K562 (cell line): ENCODE measurements around the gene CARM1. TPM values are rescaled to one million over a fixed set of nuclear protein-coding genes. Genes with fewer than 3 reads are reported as not detected.

ENCODE experiments used
- CAMTA2 ChIP-seq: fragments of 250-450 bp; sonication (Bioruptor Pico); conservative IDR thresholded peaks from 2 replicates; pipeline ENCODE4 v1.5.1; 2022
- CEBPG ChIP-seq, 3 experiments: fragments of 200-800 bp in 1 of 3; sonication (Bioruptor generic) in 1 of 3; sonication (generic) in 1 of 3; formaldehyde crosslinking in 1 of 3; IDR thresholded peaks in 2 of 3; conservative IDR thresholded peaks in 1 of 3; 2 replicates each; pipeline versions ENCODE4 v1.6.1 to v1.8.0; 2016 to 2022; ENCODE audit warnings: missing compliant biosample characterization in 2 of 3, missing genetic modification characterization in 2 of 3, mild to moderate bottlenecking in 1 of 3, missing genetic modification reagents in 1 of 3
- FOXJ2 ChIP-seq: fragments of 200-800 bp; sonication (Bioruptor generic); IDR thresholded peaks from 2 replicates; pipeline ENCODE4 v1.6.1; 2016; ENCODE audit warnings: missing genetic modification characterization, missing compliant biosample characterization
- GATAD2B ChIP-seq: fragments of 450-650 bp; IDR thresholded peaks from 2 replicates; pipeline ENCODE4 v1.6.1; 2017; ENCODE audit warnings: mild to moderate bottlenecking, borderline replicate concordance
- HMGN3 ChIP-seq: IDR thresholded peaks from 2 replicates; pipeline ENCODE4 v1.6.1; 2011; ENCODE audit warnings: borderline replicate concordance, low read depth, mild to moderate bottlenecking, mixed read lengths, low read length; ENCODE audit not compliant: insufficient read length; ENCODE audit errors: extremely low read depth
- KDM2B ChIP-seq: fragments of 250-450 bp; sonication (Bioruptor Pico); IDR thresholded peaks from 2 replicates; pipeline ENCODE4 v1.8.0; 2021; ENCODE audit warnings: mild to moderate bottlenecking, moderate library complexity
- MAFK ChIP-seq: IDR thresholded peaks from 2 replicates; pipeline ENCODE4 v1.6.1; 2011; ENCODE audit warnings: low read length, improper control_type of control experiment
- NBN ChIP-seq: fragments of 450-650 bp; IDR thresholded peaks from 2 replicates; pipeline ENCODE4 v1.6.1; 2016; ENCODE audit warnings: low read depth, mild to moderate bottlenecking
- RFX7 ChIP-seq: fragments of 250-450 bp; sonication (Bioruptor Pico); IDR thresholded peaks from 2 replicates; pipeline ENCODE4 v1.5.1; 2021; ENCODE audit warnings: mild to moderate bottlenecking
- SMAD4 ChIP-seq: fragments of 250-450 bp; sonication (Bioruptor Pico); conservative IDR thresholded peaks from 2 replicates; pipeline ENCODE4 v1.8.0; 2021; ENCODE audit warnings: inconsistent platforms, mild to moderate bottlenecking, moderate library complexity
- SREBF1 ChIP-seq: fragments of 150-350 bp; IDR thresholded peaks from 2 replicates; pipeline ENCODE4 v1.6.1; 2014; ENCODE audit warnings: antibody characterized with exemption, low read depth, low read length, borderline replicate concordance
- ZFP36 ChIP-seq: fragments of 150-350 bp; IDR thresholded peaks from 2 replicates; pipeline ENCODE4 v1.6.1; 2018; ENCODE audit warnings: low read length, low read depth; ENCODE audit not compliant: partially characterized antibody
- ZNF184 ChIP-seq: sonication (generic); formaldehyde crosslinking; IDR thresholded peaks from 2 replicates; pipeline ENCODE4 v1.5.0; 2020; ENCODE audit warnings: missing genetic modification reagents
- ZNF354B ChIP-seq: fragments of 250-450 bp; sonication (Bioruptor Pico); IDR thresholded peaks from 2 replicates; pipeline ENCODE4 v1.4.0; 2020
- ZNF431 ChIP-seq: sonication (generic); formaldehyde crosslinking; IDR thresholded peaks from 2 replicates; pipeline ENCODE4 v1.8.0; 2022; ENCODE audit warnings: mild to moderate bottlenecking, missing genetic modification reagents
- ZSCAN32 ChIP-seq: fragments of 450-650 bp; formaldehyde crosslinking; IDR thresholded peaks from 2 replicates; pipeline ENCODE4 v1.4.0; 2020; ENCODE audit warnings: mild to moderate bottlenecking, moderate library complexity
- polyA plus RNA-seq, 8 experiments: library from polyadenylated mRNA; depleted of rRNA in 4 of 8; stranded (reverse) in 5 of 8; unstranded in 3 of 8; fragments of >200 nt; fragmentation: Nextera tagmentation in 2 of 8; fragmentation: Illumina TruSeq in 1 of 8; extraction: Ambion mirVana in 2 of 8; extraction: Trizol in 1 of 8; gene quantifications; 2 replicates each; pipeline versions ENCODE4 v1.2.1 to v1.2.3, GENCODE V29; 2011 to 2014; ENCODE audit warnings: inconsistent platforms in 1 of 8, missing spikeins in 1 of 8
- total RNA-seq, 7 experiments: library from RNA; depleted of rRNA in 6 of 7; stranded (reverse); fragments of >200 nt in 6 of 7; fragmentation: Illumina TruSeq in 2 of 7; extraction: Trizol in 2 of 7; gene quantifications; 2 replicates each; pipeline versions ENCODE4 v1.2.1 to v1.2.3, GENCODE V29; 2011 to 2021; ENCODE audit warnings: low replicate concordance in 1 of 7
- TF ChIP-seq, protein P1 (sequence below): fragments of 250-450 bp; sonication (Bioruptor Pico); IDR thresholded peaks from 2 replicates; pipeline ENCODE4 v1.4.0; 2020
- TF ChIP-seq, protein P2 (sequence below): fragments of 450-650 bp; IDR thresholded peaks from 2 replicates; pipeline ENCODE4 v1.7.1; 2018; ENCODE audit warnings: mild to moderate bottlenecking, low read depth; ENCODE audit not compliant: partially characterized antibody
- TF ChIP-seq, protein P3 (sequence below): fragments of 250-450 bp; sonication (Bioruptor Pico); IDR thresholded peaks from 2 replicates; pipeline ENCODE4 v1.5.0; 2021; ENCODE audit warnings: mild to moderate bottlenecking, borderline replicate concordance
- TF ChIP-seq, protein P4 (sequence below): sonication (generic); formaldehyde crosslinking; IDR thresholded peaks from 2 replicates; pipeline ENCODE4 v1.8.0; 2022; ENCODE audit warnings: mild to moderate bottlenecking, missing genetic modification reagents

CARM1 gene
- total and polyA plus RNA-seq, 9 of the 15 experiments (the other 6 are each of a cell fraction or from before 2014, with no cell fraction given), result 0.36 to 86.0 (median 29.7) TPM

DNA sequence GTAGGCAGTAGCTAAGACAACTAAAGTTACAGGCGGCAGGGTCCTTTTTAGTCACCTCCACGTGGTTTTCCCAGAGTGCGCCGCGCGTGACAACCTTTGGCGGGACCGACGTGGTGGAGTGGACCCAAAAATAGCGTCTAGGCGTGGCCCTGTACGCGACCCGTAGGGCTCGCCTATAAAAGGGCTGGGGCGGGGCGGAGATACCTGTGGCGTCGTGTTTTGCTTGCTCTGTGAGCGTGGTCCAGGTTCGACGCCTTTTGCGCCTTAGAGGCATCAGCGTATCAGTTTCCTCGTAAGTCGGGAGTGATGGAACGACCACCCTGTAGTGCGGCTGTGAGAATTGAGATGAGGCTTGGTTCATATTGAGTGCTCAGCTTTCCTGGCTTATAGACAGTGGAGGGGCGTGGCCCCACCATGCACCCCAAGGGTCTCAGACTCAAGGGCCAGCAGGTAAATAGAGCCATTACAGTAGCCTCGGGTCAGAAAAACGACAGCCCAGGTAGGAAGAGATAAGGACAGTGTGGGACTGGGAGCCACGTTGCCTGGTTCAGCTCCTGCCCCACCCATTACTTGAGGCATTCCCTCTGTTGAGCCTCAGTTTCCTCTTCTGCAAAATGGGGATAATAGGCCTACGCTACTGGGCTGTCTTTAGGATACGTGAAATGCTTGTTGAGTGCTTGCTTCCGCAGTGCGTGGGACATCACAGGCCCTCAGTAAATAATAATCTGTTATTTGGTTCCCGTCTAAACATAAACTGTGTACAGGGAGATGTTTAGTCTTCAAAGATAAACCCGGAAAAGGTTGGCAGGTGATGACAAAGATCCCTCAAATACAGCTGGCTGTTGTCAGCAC, 34.6 kb upstream of the CARM1 start (continued):
- TF ChIP-seq ZNF184, result no peak
- TF ChIP-seq ZNF431, result peak; percentile 93
- TF ChIP-seq, protein P1, sequence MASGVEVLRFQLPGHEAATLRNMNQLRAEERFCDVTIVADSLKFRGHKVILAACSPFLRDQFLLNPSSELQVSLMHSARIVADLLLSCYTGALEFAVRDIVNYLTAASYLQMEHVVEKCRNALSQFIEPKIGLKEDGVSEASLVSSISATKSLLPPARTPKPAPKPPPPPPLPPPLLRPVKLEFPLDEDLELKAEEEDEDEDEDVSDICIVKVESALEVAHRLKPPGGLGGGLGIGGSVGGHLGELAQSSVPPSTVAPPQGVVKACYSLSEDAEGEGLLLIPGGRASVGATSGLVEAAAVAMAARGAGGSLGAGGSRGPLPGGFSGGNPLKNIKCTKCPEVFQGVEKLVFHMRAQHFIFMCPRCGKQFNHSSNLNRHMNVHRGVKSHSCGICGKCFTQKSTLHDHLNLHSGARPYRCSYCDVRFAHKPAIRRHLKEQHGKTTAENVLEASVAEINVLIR (CRISPR knock-in tag), result peak; percentile 73
- no peak for TF ChIP-seq HMGN3
- TF ChIP-seq NBN, result peak; percentile 92
- TF ChIP-seq, protein P2, sequence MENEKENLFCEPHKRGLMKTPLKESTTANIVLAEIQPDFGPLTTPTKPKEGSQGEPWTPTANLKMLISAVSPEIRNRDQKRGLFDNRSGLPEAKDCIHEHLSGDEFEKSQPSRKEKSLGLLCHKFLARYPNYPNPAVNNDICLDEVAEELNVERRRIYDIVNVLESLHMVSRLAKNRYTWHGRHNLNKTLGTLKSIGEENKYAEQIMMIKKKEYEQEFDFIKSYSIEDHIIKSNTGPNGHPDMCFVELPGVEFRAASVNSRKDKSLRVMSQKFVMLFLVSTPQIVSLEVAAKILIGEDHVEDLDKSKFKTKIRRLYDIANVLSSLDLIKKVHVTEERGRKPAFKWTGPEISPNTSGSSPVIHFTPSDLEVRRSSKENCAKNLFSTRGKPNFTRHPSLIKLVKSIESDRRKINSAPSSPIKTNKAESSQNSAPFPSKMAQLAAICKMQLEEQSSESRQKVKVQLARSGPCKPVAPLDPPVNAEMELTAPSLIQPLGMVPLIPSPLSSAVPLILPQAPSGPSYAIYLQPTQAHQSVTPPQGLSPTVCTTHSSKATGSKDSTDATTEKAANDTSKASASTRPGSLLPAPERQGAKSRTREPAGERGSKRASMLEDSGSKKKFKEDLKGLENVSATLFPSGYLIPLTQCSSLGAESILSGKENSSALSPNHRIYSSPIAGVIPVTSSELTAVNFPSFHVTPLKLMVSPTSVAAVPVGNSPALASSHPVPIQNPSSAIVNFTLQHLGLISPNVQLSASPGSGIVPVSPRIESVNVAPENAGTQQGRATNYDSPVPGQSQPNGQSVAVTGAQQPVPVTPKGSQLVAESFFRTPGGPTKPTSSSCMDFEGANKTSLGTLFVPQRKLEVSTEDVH, result peak; percentile 93
- TF ChIP-seq FOXJ2 (tag), result peak; percentile 90
- TF ChIP-seq, protein P3, sequence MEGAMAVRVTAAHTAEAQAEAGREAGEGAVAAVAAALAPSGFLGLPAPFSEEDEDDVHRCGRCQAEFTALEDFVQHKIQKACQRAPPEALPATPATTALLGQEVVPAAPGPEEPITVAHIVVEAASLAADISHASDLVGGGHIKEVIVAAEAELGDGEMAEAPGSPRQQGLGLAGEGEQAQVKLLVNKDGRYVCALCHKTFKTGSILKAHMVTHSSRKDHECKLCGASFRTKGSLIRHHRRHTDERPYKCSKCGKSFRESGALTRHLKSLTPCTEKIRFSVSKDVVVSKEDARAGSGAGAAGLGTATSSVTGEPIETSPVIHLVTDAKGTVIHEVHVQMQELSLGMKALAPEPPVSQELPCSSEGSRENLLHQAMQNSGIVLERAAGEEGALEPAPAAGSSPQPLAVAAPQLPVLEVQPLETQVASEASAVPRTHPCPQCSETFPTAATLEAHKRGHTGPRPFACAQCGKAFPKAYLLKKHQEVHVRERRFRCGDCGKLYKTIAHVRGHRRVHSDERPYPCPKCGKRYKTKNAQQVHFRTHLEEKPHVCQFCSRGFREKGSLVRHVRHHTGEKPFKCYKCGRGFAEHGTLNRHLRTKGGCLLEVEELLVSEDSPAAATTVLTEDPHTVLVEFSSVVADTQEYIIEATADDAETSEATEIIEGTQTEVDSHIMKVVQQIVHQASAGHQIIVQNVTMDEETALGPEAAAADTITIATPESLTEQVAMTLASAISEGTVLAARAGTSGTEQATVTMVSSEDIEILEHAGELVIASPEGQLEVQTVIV, result no peak
- 0 out of 2 replicates have a peak, but pooled peaks have one; percentile 0 for TF ChIP-seq ZSCAN32 (CRISPR knock-in tag)
- no peak for TF ChIP-seq KDM2B (CRISPR knock-in tag)
- no peak for TF ChIP-seq GATAD2B
- TF ChIP-seq SMAD4 (CRISPR knock-in tag), result peak; percentile 94
- no peak for TF ChIP-seq CAMTA2 (CRISPR knock-in tag)
- TF ChIP-seq ZFP36, result no peak
- TF ChIP-seq RFX7 (CRISPR knock-in tag), result no peak
- no peak for TF ChIP-seq SREBF1
- peak; percentile 12 for TF ChIP-seq MAFK
- peak; percentile 53; the same call in 1 of the 2 replicates for TF ChIP-seq ZNF354B (CRISPR knock-in tag)
- TF ChIP-seq, protein P4, sequence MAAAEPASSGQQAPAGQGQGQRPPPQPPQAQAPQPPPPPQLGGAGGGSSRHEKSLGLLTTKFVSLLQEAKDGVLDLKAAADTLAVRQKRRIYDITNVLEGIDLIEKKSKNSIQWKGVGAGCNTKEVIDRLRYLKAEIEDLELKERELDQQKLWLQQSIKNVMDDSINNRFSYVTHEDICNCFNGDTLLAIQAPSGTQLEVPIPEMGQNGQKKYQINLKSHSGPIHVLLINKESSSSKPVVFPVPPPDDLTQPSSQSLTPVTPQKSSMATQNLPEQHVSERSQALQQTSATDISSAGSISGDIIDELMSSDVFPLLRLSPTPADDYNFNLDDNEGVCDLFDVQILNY (CRISPR knock-in tag), result peak; percentile 99
- TF ChIP-seq CEBPG (CRISPR knock-in tag; IDR thresholded peaks at IDR 0.05), result peak; percentile 58; the same call in 1 of the 2 replicates
- no peak for TF ChIP-seq CEBPG (tag; conservative IDR thresholded peaks at IDR 0.05 in 1 of 2, IDR thresholded peaks at IDR 0.05 in 1 of 2)
